Hematopoietic multipotent progenitor cell treated with erythropoietin and hydrocortisone succinate and interleukin-3 and kit ligand, for 4 days (in vitro differentiated cells): ENCODE measurements around the gene GOLGA3.
"Not testable (repeated sequence)": the region's sequence is repeated elsewhere in the genome, so short reads cannot be mapped to it uniquely, and the experiment has no call there.

Experiments
- DNase-seq: peaks from one replicate; pipeline ENCODE4 v3.0.0-alpha.2; 2015

Gene GOLGA3

DNA sequence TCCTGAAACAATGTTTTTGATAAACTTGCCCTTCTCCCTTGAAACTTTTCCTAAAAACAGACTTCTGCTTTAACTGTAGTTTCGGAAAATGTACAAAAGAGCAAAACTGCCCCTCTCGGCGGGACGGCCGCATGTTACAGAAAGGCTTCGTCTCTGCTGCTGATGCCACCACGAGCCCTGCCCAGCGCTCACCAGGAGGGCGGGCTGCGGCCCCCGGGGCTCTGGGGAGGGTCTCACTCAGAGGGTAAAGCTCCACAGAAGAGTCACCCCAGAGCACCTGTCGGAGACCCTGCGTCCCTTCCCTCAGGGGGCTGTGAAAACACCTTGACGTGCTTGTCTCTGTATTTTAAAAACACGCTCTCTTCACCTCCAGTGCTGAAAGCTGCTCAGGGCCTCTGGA, 12.5 kb upstream of the GOLGA3 start:
- DNase-seq: no peak

DNA sequence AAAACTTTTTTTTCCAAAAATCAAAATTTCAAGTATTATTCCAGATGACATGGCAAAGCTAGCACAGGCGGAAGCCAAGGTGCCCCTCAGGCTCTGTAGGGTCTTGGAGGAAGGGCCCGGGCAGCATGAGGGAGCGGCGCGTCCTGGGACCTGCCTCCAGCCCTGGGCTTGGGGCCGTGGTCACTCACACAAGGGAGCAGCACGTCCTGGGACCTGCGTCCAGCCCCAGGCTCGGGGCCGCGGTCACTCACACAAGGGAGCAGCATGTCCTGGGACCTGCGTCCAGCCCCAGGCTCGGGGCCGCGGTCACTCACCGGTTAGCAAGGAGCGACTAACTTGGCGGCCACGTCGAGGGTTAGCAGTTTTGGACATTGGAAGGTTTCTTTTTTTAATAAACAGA, 11.9 kb upstream of the GOLGA3 start:
- no peak for DNase-seq

DNA sequence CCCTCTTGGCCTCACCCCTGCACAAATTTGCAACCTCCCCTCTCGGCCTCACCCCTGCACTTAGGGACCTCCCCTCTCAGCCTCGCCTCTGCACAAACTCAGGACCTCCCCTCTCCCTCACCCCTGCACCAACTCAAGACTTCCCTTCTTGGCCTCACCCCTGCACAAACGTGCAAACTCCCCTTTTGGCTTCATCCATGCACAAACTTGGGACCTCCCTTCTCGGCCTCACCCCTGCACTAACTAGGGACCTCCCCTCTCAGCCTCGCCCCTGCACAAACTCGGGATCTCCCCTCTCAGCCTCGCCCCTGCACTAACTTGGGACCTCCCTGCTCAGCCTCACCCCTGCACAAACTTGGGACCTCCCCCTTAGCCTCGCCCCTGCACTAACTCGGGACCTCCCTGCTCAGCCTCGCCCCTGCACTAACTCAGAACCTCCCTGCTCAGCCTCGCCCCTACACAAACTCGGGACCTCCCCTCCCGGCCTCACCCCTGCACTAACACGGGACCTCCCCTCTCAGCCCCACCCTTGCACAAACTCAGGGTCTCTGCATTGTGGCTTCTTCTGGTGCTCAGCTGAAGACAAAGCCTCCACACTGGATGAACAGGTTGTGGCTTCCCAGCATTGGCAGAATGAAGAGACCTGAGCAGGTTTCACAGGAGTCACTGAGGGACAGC, 11.0 kb upstream of the GOLGA3 start:
- no peak for DNase-seq

GRCh38 chr12:132838410-132839080, 9.9 kb upstream of the GOLGA3 start:
- DNase-seq: no peak

GRCh38 chr12:132837693-132838409, 9.2 kb upstream of the GOLGA3 start:
- no peak for DNase-seq

DNA sequence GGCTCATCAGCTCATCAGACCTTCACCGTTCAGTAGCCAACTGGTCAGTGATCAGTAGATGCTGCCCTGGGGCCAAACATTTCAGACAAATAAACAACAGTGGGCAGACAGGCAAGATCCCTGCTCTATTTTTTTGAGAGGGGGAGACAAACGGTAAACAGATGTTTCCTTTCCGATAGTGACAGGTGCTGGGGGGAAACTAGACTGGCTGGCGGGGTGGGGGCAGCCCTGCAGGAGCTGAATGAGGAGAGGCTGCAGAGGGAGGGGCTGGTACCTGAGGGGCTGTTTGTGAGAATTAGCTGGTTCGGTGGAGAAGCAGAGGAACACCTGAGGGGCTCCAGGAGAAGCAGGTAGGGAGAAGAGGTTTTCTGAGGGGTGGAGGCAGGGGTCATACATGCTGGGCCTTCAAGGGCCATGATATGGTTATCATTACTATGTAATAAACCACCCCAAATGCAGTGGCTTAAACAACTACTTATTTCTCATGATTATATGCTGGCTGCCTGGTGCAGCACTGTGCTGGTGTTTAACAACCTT, 8.2 kb upstream of the GOLGA3 start:
- DNase-seq: no peak

- DNase-seq: not testable (repeated sequence)
Measured at GRCh38 chr12:132836230-132836629, 7.6 kb upstream of the GOLGA3 start.

DNA sequence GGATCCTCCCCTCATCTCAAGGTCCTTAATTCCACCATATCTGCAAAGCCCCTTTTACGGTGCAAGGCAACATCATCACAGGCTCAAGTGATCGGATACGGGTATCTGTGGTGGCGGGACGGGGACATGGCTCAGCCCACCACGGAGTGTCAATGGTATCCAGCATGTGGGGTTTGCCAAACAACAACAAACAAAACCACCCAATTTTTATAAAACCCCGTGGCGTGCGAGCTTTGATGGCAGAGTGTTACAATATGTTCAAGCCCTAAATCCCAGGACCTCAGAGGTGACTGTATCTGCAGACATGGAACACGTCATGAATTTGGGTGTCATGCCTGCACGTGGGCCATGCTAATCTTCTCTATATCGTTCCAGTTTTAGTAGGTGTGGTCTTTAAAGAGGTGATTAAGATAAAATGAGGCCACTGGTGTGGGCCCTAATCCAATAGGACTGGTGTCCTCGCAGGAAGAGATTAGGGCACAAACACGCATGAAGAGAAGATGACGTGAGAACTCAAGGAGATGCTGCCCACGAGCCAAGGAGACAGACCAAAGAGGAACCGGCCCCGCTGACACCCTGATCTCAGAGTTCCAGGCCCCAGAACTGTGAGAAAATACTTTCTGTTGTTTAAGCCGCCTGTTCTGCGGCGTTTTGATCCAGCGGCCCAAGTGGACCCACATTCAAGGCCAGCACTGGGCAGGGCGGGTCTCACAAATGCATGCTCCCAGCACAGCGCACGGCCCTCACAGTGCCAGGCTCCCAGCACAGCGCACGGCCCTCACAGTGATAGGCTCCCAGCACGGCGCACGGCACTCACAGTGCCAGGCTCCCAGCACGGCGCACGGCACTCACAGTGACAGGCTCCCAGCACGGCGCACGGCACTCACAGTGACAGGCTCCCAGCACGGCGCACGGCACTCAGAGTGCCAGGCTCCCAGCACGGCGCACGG, 6.7 kb upstream of the GOLGA3 start:
- DNase-seq: peak; percentile 48

DNA sequence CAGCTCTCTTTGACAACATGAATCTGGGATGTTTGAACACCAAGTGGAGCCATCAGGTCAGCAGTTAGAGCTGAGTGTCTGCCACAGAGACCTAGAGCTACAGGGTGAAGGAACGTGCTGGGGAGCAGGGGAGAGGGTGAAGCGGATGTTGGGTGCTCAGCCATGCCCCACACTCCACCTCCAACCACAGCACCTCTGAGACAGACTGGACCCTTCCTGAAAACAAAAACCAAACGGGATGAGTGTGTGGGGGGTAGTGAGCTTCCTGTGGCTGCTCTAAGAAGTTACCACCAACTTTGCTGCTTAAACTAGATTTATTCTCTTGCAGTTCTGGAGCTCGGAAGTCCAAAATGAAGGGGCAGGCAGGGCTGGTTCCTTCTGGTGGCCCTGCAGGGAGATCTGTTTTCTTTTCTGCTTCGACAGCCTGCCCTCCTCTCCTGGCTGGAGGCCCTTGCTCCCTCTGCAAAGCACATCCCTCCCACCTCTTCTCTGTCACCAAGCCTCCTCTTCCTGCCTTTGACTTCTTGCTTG, 5.6 kb upstream of the GOLGA3 start:
- DNase-seq: no peak

DNA sequence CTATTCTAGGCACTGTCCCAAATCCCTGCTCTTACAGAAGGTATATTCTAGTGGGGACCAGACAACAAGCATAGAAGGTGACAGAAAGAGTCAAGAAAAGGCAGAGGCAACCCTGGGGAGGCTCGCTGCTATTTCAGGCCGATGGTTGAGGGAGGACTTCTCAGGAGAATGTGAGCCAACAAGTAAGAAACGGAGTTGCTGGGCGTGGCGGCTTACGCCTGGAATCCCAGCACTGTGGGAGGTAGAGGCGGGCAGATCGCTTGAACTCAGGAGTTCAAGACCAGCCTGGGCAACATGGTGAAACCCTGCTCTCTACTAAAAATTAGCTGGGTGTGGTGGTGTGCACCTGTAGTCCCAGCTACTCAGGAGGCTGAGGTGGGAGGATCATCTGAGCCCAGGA, 4.7 kb upstream of the GOLGA3 start:
- DNase-seq: no peak

- no peak for DNase-seq
Measured at GRCh38 chr12:132831771-132832170, 3.1 kb upstream of the GOLGA3 start.

- peak; percentile 64 for DNase-seq
Measured at GRCh38 chr12:132827763-132828703, 636 bp downstream of the GOLGA3 start.

- DNase-seq: no peak
Measured at GRCh38 chr12:132825861-132826260, 2.8 kb downstream of the GOLGA3 start.

DNA sequence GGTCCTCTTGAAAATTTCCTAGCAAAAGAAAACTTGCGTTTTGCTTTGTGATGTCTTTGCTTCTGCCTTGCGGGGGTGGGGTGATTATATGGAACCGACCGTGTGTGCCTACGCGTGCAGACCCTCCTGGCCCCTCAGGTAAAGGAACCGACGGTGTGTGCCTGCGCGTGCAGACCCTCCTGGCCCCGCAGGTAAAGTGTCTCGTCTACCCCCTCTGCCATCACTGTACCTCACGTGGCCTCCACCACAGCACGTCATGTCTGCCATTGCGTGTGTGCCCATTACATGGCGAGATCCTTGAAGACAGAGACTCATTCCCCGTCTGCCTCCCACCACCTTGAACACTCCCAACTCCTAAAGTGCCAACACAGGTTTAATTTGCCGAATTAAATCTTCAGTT, 3.6 kb downstream of the GOLGA3 start:
- DNase-seq: no peak

DNA sequence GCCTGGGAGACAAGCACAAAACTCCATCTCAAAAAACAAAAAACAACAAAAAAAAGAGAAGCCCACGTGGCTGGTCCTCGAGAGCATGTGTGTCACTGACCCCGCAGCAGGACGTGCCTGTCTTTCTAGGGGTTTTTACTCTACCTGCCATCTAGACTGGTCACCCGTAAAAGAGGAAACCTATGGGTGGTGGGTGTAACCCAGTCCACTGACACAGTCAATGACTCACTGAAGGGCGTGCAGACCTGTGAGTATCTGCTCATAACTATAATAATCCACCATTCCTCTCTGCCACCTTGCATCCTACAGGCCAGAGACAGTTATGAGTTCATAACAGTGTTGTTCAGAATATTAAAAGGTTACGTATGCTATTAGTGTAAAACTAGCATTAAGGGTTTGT, 4.6 kb downstream of the GOLGA3 start:
- DNase-seq: no peak

DNA sequence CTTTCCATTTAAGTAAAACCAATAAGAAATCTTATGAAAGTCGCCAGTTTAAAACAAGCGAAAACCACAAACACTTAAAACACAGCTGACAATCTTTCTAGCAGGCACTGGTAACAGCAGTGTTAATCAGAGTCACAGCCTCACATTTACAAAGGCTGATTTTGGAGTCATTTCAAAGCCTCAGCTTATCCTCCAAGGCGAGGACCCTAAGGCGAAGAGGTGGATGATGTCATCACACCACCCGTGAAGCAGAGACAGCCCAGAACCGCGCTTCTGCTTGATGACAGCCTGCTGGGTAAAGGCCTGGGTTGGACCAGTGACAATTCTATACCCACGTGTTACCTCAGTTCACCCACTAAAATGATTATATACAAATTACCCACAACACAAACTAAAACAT, 10.1 kb downstream of the GOLGA3 start:
- DNase-seq: no peak

- DNase-seq: no peak
Measured at GRCh38 chr12:132814232-132814631, 14.4 kb downstream of the GOLGA3 start.

DNA sequence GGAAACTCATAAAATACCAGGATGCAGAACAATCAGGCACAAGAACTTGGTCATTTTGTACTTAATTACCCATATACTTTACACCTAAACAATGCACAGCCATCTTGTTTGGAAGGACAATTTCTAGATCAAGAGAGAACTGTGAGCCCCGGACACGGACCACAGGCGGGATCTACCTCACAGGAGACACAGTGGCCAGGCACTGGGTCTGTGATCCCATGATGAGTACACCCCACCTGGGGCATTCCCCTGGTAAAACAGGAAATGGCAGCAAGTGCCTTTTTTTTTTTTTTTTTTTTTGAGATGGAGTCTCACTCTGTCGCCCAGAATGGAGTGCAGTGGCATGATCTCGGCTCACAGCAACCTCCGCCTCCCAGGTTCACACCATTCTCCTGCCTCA, 15.2 kb downstream of the GOLGA3 start:
- DNase-seq: no peak

- peak; percentile 76 for DNase-seq
Measured at GRCh38 chr12:132812631-132813305, 15.9 kb downstream of the GOLGA3 start.

DNA sequence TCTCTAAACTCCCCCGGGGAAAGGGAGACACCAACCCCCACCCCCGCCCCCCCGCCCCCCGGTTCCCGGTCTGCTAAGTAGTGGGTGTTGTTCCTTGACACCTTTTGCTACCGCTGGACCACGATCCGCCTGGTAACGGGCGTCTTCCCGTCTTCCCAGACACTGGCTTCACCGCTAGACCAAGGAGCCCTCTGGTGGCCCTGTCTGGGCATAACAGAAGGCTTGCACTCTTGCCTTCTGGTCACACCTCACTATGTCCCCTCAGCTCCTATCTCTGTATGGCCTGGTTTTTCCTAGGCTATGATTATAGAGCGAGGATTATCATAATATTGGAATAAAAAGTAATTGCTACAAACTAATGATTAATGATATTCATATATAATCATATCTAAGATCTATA, 19.3 kb downstream of the GOLGA3 start:
- peak; percentile 57 for DNase-seq
